Stimulated activated CD8-positive, alpha-beta memory T cell treated with anti-CD3 and anti-CD28 coated beads, Interleukin-15, amount 100 ng/mL, for 1 hour (primary cell): Measurements from ENCODE around the gene WHRN.

Experiments
- DNase-seq: peaks from one replicate; pipeline ENCODE4 v3.0.0-alpha.2; 2020; ENCODE audit warnings: low read depth

Gene WHRN

GRCh38 chr9:114471157-114471556 lies 34.1 kb downstream of the WHRN start:
- no peak for DNase-seq

DNA sequence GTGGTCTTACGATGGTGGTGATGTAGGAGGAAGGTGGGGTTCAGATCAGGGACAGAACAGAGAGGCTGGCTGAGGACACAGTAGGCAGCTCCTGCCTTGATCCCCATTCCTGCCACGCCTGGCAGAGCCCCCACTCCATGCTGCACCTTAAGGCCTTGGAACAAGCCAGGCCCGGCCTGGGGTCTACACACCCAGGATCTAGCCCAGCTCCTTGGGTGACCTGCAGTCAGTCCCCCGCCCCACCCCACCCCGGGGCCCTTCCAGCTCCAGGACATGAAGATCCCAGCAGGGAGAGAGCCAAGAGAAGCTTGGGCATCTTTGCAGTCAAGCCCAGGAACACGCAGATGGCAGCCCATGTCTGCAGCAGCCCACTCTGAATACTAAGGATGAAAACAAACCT lies 34.7 kb downstream of the WHRN start:
- DNase-seq = no peak

- no peak for DNase-seq
These were observed 35.2 kb downstream of the WHRN start for GRCh38 chr9:114470121-114470520.

GRCh38 chr9:114469091-114469853 lies 36.0 kb downstream of the WHRN start:
- no peak for DNase-seq

GRCh38 chr9:114467910-114468309 lies 37.4 kb downstream of the WHRN start:
- DNase-seq = no peak

DNA sequence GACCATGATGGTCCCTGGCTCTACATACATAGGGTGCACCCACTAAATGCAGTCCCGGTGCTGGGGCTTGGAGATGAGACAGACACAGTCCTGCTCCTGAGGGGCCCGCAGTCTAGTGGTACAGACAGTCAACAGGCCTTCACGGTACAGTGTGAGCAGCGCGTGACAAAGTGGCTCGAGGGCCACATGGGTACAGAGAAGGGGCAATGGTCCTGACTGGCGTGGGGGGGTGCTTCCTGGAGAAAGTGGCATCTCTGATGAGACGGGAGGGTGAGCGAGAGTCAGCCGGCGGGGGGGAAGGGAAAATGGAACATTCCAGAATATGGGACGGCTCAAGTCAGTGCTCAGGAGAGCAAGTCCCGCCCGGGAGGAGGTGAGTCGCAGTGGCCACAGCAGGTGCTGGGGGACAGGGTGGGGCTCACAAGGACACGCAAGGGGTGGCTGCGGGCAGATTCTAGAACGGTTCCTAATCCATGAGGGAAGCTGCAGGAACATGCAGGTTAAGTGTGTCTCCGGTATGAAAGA lies 38.0 kb downstream of the WHRN start:
- no peak for DNase-seq

DNA sequence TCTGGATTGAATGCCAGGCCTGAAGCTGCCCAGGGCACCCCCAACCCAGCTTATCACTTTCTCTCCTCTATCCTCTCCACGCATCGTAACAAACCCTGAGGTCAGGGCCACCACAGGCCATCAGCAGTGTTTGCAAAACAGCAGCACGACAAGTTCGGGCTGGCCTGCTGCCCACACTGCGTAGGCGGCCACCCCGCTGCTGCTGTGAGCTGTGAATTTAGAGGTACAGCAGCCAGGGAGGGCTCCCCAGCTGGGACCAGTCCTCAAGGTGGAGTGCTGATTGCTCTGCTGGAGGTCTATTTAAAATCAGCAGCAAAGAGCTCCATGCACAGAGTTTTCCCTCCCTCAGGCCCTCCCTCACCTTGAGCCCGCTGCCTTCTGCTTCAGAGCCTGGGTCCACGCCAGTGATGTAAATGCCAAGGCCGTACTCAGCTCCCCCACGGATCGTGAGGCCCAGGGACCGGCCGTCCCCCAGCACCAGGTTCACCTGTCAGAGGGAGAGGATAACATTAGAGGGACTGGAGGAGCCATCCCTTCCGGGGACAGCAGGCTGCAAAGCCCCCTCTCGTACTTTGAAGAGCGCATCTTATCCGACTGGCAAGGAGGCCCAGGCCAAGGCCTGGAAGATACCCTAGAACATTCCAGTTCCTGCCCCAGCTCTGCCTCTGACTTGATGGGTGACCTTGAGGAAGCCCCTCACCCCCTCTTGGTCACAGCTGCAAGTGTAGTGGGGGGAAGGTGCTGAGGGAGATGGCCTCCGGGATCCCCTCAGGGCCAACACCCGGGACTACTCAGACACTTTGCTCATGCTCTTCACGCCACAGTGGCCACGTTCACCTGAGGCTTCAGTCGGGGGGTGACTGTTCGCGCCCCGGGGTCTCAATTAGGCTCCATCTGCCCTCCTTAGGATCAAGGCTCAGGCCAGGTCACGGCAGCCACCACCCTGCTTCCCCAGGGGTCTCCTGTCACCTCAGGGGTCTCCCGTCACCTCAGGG lies 39.1 kb downstream of the WHRN start:
- no peak for DNase-seq

- no peak for DNase-seq
These were observed 39.9 kb downstream of the WHRN start for GRCh38 chr9:114465417-114465816.

GRCh38 chr9:114464281-114465051 lies 40.8 kb downstream of the WHRN start:
- DNase-seq = no peak

DNA sequence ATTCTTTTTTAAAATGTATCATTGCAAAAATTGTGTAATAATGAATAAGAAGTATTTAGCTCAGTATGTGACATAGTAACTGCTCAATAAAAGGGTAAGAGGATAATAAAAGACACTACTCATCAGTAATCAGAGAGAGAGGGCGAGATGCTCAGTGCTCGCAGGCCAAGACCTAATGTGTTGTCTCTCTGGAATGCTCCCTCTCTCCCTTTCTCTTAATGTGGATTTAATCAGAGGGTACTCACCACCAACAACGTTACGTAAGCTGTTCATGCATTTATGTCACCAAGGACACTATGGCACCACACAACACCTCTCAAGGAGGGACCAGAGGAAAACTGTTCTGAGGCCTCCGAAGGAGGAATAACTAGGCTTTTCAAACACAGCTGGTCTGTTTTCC lies 42.5 kb downstream of the WHRN start:
- no peak for DNase-seq

GRCh38 chr9:114461468-114461867 lies 43.8 kb downstream of the WHRN start:
- DNase-seq = no peak

DNA sequence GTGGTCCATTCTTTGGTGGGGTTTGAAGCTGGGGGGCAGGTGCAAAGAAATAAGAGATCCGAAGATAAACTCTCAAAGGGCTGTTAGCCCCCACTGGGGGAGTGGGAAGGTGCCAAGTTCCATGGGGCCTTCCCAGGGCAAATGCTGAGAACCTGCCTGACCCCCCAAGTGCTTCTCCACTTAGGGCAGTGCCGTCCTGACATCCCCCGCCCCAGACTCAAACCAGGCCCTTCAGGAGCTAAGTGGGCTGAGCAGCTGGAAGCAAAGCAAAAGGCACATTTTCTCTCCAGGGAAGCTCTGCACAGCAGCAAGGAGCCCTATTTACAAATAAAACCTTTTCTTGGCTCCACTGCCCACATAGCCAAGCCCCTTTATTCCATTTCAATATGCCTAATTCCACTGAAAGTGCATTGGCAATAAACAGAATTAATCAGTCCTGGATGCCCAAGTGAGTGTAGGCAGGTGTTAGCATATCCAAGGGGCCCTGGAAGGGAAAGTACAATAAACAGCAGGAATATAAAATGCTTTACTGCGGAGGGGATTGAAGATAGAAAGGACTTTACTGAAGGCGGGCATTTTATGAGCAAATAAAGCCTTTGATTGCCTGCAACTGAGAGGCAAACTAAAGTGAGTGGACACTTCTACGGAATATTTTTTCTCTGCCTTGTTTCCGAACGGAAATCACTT lies 44.6 kb downstream of the WHRN start:
- DNase-seq = no peak

- DNase-seq = no peak
These were observed 45.8 kb downstream of the WHRN start for GRCh38 chr9:114459464-114459863.

GRCh38 chr9:114456929-114457328 lies 48.3 kb downstream of the WHRN start:
- no peak for DNase-seq

- no peak for DNase-seq
These were observed 50.6 kb downstream of the WHRN start for GRCh38 chr9:114454652-114455051.

DNA sequence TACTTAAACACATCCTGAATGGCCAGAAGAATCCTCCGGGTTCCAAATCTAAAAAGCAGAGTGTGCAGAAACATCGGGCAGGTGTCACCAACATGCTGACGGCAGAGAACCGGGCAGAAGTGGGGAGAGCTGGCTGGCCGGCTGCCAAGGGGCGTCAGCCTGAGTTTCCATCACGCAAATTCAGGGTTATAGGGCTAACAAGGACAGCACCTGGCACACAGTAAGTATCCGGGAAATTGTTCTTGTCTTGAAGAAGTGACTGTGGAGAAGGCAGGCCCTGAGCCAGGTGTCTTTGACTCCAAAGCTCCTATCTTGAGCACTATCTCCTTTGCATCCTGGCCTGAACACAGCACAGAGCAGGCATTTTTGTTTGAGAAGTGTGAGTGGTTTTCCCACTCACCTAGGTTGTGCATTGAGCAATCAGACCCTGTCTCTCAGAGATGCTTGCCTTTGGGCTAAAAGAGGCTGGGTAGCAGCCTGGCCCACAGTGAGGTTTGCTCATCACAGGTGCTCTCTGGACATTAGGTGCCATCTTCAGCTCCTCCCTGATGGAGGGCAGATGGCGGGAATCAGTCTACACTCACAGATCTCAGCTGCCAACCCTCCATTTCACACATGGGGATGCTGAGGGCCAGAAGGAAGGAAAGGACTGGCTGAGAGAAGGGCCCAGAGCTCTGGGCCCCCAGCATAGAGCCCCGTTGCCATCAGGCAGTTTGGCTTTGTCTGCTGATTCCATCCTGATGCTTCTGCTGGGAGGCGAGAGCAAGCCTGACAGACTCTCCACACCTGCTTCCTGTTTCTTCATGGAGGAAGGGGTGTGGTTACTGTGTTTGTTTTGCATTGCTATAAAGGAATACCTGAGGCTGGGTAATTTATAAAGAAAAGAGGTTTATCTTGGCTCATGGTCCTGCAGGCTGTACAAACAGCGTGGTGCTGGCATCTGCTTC lies 52.8 kb downstream of the WHRN start:
- DNase-seq = no peak

DNA sequence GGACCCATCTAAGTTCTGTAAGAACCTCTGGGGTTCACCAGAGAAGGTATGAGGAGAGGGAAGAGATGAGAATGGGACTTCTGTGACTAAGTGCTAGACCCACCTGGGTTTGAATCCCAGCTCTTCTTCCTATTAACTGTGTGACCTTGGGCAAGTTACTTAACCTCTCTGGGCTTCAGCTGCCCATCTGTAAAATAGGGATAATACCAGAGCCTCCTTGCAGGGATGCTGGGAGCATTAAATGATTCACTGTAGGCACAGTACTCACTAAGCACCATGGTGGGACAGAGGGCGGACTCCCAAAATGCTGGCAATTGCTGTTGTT lies 53.6 kb downstream of the WHRN start:
- DNase-seq = no peak

GRCh38 chr9:114450833-114451706 lies 54.2 kb downstream of the WHRN start:
- no peak for DNase-seq

GRCh38 chr9:114450181-114450580 lies 55.1 kb downstream of the WHRN start:
- DNase-seq = no peak

DNA sequence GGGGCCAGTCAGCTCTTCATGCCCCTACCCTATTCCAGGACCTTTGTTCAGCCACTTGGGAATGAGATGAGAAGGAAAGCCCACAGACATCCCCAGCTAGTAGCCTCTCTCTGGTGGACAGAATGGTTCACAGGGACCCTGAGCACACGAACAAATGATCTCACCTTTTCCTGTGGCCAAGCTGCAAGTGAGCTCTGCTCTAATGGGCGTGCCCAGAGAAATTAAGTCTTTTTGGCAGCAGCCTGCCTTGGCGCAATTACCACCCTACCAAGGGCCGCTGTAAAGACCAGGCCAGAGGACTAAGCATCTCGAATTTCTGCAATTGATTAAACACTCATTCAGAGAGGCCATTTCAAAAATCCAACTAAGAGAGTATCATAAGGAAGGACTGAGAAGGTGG lies 56.0 kb downstream of the WHRN start:
- no peak for DNase-seq
